Measurements from ENCODE around the gene FXYD3. TPM values are rescaled to one million over a fixed set of nuclear protein-coding genes. Genes with fewer than 3 reads are reported as not detected.

FXYD3 gene
- total RNA-seq, 1 donor from 2014 or later = 145 TPM

DNA sequence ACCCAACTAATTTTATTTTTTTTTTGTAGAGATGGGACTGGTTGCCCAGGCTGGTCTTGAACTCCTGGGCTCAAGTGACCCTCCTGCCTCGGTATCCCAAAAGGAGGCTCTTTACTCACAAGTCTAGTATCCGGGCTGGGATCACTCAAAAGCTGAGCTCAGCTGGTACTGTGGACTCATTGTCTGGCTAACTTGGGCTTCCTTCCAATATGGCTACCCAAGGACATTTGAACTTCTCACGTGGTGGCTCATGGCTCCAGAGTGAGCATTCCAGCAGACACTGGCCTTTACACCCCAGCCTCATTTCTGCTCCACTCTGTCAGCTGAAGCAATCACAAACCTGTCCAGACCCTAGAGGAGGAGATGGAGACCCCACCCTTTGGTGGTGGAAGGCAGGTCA is 45.2 kb upstream of the FXYD3 start:
- ATAC-seq (no peak), DNase-seq (no peak)
- no peak overlapping the region for H3K4me3 ChIP-seq
- no peaks in the 10 kb centered on the region for H3K9me3 ChIP-seq
- TF ChIP-seq, protein P1, sequence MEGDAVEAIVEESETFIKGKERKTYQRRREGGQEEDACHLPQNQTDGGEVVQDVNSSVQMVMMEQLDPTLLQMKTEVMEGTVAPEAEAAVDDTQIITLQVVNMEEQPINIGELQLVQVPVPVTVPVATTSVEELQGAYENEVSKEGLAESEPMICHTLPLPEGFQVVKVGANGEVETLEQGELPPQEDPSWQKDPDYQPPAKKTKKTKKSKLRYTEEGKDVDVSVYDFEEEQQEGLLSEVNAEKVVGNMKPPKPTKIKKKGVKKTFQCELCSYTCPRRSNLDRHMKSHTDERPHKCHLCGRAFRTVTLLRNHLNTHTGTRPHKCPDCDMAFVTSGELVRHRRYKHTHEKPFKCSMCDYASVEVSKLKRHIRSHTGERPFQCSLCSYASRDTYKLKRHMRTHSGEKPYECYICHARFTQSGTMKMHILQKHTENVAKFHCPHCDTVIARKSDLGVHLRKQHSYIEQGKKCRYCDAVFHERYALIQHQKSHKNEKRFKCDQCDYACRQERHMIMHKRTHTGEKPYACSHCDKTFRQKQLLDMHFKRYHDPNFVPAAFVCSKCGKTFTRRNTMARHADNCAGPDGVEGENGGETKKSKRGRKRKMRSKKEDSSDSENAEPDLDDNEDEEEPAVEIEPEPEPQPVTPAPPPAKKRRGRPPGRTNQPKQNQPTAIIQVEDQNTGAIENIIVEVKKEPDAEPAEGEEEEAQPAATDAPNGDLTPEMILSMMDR (IDR thresholded peaks at IDR 0.05) = no peak
- intact Hi-C loops (cut with DNase I) = no loop called here
- H3K27me3 ChIP-seq = peaks cover 4% of the 10 kb centered on the region
- no peak overlapping the region for H3K27ac ChIP-seq
- H3K36me3 ChIP-seq = no peaks in the 10 kb centered on the region
- H3K4me1 ChIP-seq = peaks cover 4% of the 10 kb centered on the region

DNA sequence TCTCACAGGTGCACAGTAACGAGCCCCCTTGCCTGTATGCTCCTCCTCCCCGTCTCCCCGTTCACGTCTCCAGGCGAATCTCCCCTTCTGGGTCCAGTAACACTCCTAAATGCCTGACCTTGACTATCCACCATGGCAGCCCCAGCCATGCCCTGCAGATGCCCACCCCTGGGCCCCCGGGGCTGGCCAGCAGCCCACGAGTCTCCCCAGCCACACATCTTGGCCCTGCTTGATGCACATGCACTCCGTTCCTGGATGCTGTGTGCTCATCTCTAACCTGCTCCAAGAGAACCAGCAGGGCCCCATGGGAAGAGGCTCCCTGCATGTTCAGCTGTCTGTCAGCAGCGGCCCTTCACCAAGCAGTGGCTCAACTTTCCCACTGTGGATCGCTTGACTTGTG is 42.1 kb upstream of the FXYD3 start:
- Histone ChIP-seq H3K4me3 (no peak overlapping the region), H3K27ac (no peak overlapping the region), H3K27me3 (peaks cover 4% of the 10 kb centered on the region), H3K9me3 (no peaks in the 10 kb centered on the region), H3K36me3 (no peaks in the 10 kb centered on the region), H3K4me1 (no peaks in the 10 kb centered on the region)
- TF ChIP-seq, protein P1 (IDR thresholded peaks at IDR 0.05) = no peak
- intact Hi-C loops (cut with DNase I) = no loop called here
- ATAC-seq (no peak), DNase-seq (no peak)

GRCh38 chr19:35073941-35074340 is 41.7 kb upstream of the FXYD3 start:
- Histone ChIP-seq H3K4me1 (no peaks in the 10 kb centered on the region), H3K9me3 (no peaks in the 10 kb centered on the region), H3K36me3 (no peaks in the 10 kb centered on the region), H3K27ac (no peak overlapping the region), H3K4me3 (no peak overlapping the region), H3K27me3 (peaks cover 4% of the 10 kb centered on the region)
- DNase-seq (no peak), ATAC-seq (no peak)
- TF ChIP-seq, protein P1 (IDR thresholded peaks at IDR 0.05) = no peak
- intact Hi-C loops (cut with DNase I) = no loop called here

DNA sequence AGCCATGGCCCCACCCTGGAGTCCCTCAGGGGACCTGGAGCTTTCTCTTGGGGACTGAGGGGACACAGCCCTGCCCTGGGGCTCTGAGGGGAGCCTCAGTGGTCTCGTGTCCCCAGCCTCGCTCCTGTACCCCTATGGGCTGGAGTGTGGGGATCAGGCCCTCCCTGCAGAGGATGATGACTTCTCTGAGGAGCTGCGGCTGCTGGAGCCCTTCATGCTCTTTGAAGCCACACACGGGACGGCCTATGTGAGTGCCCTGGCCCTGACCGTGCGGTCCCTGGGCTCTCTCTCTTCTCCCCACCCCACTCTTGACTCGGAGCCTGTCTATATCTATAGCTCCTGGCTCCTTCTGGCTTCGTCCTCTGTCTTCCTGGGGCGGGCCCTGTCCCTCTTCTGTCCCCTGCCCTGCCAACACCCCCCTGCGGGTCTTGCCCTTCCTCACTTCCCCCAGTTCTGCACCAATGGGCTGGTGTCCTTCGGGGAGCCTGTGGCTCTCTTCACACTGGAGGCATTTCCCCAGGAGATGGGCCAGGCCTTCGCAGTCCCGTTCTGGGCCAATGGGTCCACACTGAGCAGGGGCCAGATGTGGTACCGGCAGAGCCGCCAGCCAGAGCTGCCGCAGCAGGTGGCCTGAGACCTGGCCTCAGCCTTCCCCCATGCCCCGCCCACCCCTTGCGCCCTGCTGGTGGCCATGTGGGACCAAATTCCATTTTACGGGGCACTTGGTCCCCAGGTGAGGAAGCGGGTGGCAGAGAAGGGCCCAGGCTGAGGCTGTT is 41.0 kb upstream of the FXYD3 start:
- Histone ChIP-seq H3K36me3 (no peaks in the 10 kb centered on the region), H3K27me3 (peaks cover 4% of the 10 kb centered on the region), H3K9me3 (no peaks in the 10 kb centered on the region), H3K4me1 (no peaks in the 10 kb centered on the region), H3K4me3 (no peak overlapping the region), H3K27ac (no peak overlapping the region)
- ATAC-seq = peak; percentile 12
- intact Hi-C loops (cut with DNase I) = no loop called here
- DNase-seq = no peak
- TF ChIP-seq, protein P1 (IDR thresholded peaks at IDR 0.05) = no peak

DNA sequence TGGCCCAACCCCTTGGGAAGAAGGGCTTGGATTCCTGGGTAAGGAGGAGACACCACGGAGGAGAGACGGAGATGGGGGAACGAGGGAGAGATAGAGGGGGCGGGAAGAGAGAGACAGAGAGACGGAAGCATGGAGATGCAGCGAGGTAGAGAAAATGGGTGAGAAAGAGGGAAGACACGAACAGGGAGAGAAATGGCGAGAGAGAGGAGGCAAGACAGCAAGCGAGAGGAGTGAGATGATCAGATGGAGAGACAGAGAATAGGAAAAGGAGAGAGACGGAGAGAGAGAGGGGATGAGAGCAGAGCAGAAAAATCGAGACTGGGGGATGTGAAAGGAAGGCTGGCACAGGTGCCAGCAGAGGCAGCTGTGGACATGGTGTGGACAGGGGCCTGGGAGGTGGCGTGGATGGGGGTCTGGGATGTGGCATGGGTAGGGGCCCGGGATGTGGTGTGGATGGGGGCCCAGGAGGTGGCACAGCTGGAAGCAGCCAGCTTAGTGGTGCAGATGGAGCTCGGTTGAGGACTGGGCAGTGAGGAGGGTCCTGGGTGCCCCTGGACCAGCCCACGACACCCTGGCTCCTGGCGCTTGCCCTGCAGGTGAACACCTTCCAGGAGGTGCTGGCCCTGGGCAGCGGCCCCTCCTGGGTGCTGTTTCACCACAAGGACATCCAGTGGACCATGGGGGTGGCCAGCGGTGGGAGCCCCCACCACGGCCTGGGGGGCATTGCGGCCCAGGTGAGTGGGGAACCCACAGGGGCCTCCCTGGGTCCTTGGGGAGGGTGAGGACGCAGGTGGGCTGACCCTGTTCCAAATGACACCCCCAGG is 40.2 kb upstream of the FXYD3 start:
- Histone ChIP-seq H3K27me3 (peaks cover 4% of the 10 kb centered on the region), H3K4me1 (no peaks in the 10 kb centered on the region), H3K4me3 (no peak overlapping the region), H3K36me3 (no peaks in the 10 kb centered on the region), H3K27ac (no peak overlapping the region), H3K9me3 (no peaks in the 10 kb centered on the region)
- TF ChIP-seq, protein P1 (IDR thresholded peaks at IDR 0.05) = no peak
- ATAC-seq = no peak
- intact Hi-C loops (cut with DNase I) = no loop called here
- no peak for DNase-seq

Data from upper lobe of right lung (tissue), 1 donor.